ENCODE data around the gene CFAP97D2. TPM values are rescaled to one million over a fixed set of nuclear protein-coding genes. Genes with fewer than 3 reads are reported as not detected.

Gene CFAP97D2
- total and polyA plus RNA-seq, 2 of the 13 experiments (the other 11 are each of a cell fraction or from before 2014, with no cell fraction given) = not detected

GRCh38 chr13:114234645-114235421, 55.8 kb downstream of the CFAP97D2 start, which contains the start of gene CDC16 (continued):
- TF ChIP-seq ZNF646 (CRISPR knock-in tag; IDR thresholded peaks at IDR 0.05) = no peak
- TF ChIP-seq ZBTB49 (CRISPR knock-in tag; IDR thresholded peaks at IDR 0.05; ENCODE audit: borderline replicate concordance) = 0 out of 2 replicates have a peak, but pooled peaks have one; percentile 49
- peak; percentile 74 for TF ChIP-seq ZIK1 (CRISPR knock-in tag; IDR thresholded peaks at IDR 0.05; ENCODE audit: borderline replicate concordance, low read depth)
- no peak for TF ChIP-seq MBD4 (IDR thresholded peaks at IDR 0.05; ENCODE audit: borderline replicate concordance, low read length)
- peak; percentile 65; the same call in 1 of the 2 replicates for TF ChIP-seq ZNF891 (CRISPR knock-in tag; IDR thresholded peaks at IDR 0.05)
- peak; percentile 17; the same call in 1 of the 2 replicates for TF ChIP-seq PHF21A (CRISPR knock-in tag; IDR thresholded peaks at IDR 0.05)
- TF ChIP-seq AGO1 (IDR thresholded peaks at IDR 0.05; ENCODE audit: low read depth, low read length, poor library complexity, severe bottlenecking) = no peak
- TF ChIP-seq ZMYM3 (CRISPR knock-in tag; IDR thresholded peaks at IDR 0.05) = no peak
- peak; percentile 100 for TF ChIP-seq MAX (IDR thresholded peaks at IDR 0.05)
- no peak for TF ChIP-seq HIC2 (CRISPR knock-in tag; IDR thresholded peaks at IDR 0.05; ENCODE audit: low read depth)
- TF ChIP-seq AHR (CRISPR knock-in tag; IDR thresholded peaks at IDR 0.05) = no peak
- no peak; the same call in 1 of the 2 replicates for TF ChIP-seq ZBTB20 (CRISPR knock-in tag; IDR thresholded peaks at IDR 0.05; ENCODE audit: borderline replicate concordance, low read depth)
- peak; percentile 77; the same call in 1 of the 2 replicates for TF ChIP-seq BRF2 (CRISPR knock-in tag; IDR thresholded peaks at IDR 0.05)
- TF ChIP-seq SMC3 (IDR thresholded peaks at IDR 0.05; ENCODE audit: low read length) = no peak
- TF ChIP-seq DNMT1 (CRISPR knock-in tag; IDR thresholded peaks at IDR 0.05) = 0 out of 2 replicates have a peak, but pooled peaks have one; percentile 69
- TF ChIP-seq ZNF550 (CRISPR knock-in tag; IDR thresholded peaks at IDR 0.05; ENCODE audit: borderline replicate concordance) = no peak

Data from HepG2 (cell line).